ENCODE measurements around the gene FXYD2. TPM values are rescaled to one million over a fixed set of nuclear protein-coding genes. Genes with fewer than 3 reads are reported as not detected.

FXYD2 gene
- total RNA-seq, 1 experiment from 2014 or later = 1.4 TPM

- Mint-ChIP-seq H3K27ac (no peak overlapping the region), H3K4me3 (no peak overlapping the region), H3K4me1 (peaks cover 67% of the 10 kb centered on the region), H3K9me3 (no peaks in the 10 kb centered on the region), H3K27me3 (ENCODE audit: low read depth) (peaks cover 84% of the 10 kb centered on the region), H3K36me3 (no peaks in the 10 kb centered on the region)
- no peak for TF ChIP-seq FOXP4 (CRISPR knock-in tag; IDR thresholded peaks at IDR 0.05)
- no peak for TF ChIP-seq ZNF121 (CRISPR knock-in tag; IDR thresholded peaks at IDR 0.05)
- peak; percentile 36; the same call in 1 of the 2 replicates for TF ChIP-seq PRDM15 (CRISPR knock-in tag; IDR thresholded peaks at IDR 0.05)
- no peak for DNase-seq (ENCODE audit: low spot score)
- no peak for ATAC-seq
- ChIA-PET CTCF (no interaction called here), POLR2A (interaction anchor here (0.6 kb wide), 1 partner anchor 65 kb away, joined by 3 read pairs; no protein-coding TSS in a partner anchor)
These were observed 47.9 kb upstream of the FXYD2 start for GRCh38 chr11:117872420-117872961.

- Mint-ChIP-seq H3K4me1 (peaks cover 62% of the 10 kb centered on the region), H3K27me3 (ENCODE audit: low read depth) (peaks cover 84% of the 10 kb centered on the region), H3K4me3 (no peak overlapping the region), H3K9me3 (no peaks in the 10 kb centered on the region), H3K36me3 (no peaks in the 10 kb centered on the region), H3K27ac (no peak overlapping the region)
- no peak for TF ChIP-seq FOXP1 (CRISPR knock-in tag; IDR thresholded peaks at IDR 0.05; ENCODE audit: borderline replicate concordance)
- DNase-seq (ENCODE audit: low spot score) (no peak), ATAC-seq (no peak)
- ChIA-PET POLR2A (no interaction called here), CTCF (no interaction called here)
These were observed 47.2 kb upstream of the FXYD2 start for GRCh38 chr11:117871784-117872183.

GRCh38 chr11:117871160-117871559 lies 46.6 kb upstream of the FXYD2 start:
- CTCF ChIA-PET = interaction anchor here (0.8 kb wide), 1 partner anchor 158 kb away, joined by 3 read pairs; no protein-coding TSS in a partner anchor
- TF ChIP-seq ZMAT4 (CRISPR knock-in tag; IDR thresholded peaks at IDR 0.05) (no peak), USF2 (CRISPR knock-in tag; IDR thresholded peaks at IDR 0.05) (no peak), OVOL2 (CRISPR knock-in tag; IDR thresholded peaks at IDR 0.05; ENCODE audit: borderline replicate concordance) (no peak), CDX4 (CRISPR knock-in tag; IDR thresholded peaks at IDR 0.05; ENCODE audit: borderline replicate concordance) (no peak), TP53 (CRISPR knock-in tag; IDR thresholded peaks at IDR 0.05) (no peak), ZBTB43 (CRISPR knock-in tag; IDR thresholded peaks at IDR 0.05) (no peak), GTF2I (CRISPR knock-in tag; conservative IDR thresholded peaks at IDR 0.05) (no peak), STAT6 (CRISPR knock-in tag; conservative IDR thresholded peaks at IDR 0.05; ENCODE audit: low read depth) (no peak), PRRX2 (CRISPR knock-in tag; IDR thresholded peaks at IDR 0.05) (no peak), RORB (CRISPR knock-in tag; IDR thresholded peaks at IDR 0.05) (no peak), IRF2 (CRISPR knock-in tag; IDR thresholded peaks at IDR 0.05; ENCODE audit: borderline replicate concordance, low read depth) (no peak), NR3C1 (CRISPR knock-in tag; conservative IDR thresholded peaks at IDR 0.05; ENCODE audit: low read depth) (no peak), RELA (CRISPR knock-in tag; IDR thresholded peaks at IDR 0.05; ENCODE audit: borderline replicate concordance) (no peak), MXD4 (CRISPR knock-in tag; IDR thresholded peaks at IDR 0.05; ENCODE audit: borderline replicate concordance) (no peak), CBFB (CRISPR knock-in tag; IDR thresholded peaks at IDR 0.05; ENCODE audit: low read depth) (no peak), FOXP1 (CRISPR knock-in tag; IDR thresholded peaks at IDR 0.05; ENCODE audit: borderline replicate concordance) (no peak), NR1H2 (CRISPR knock-in tag; IDR thresholded peaks at IDR 0.05) (no peak)

More at GRCh38 chr11:117871160-117871559, 46.6 kb upstream of the FXYD2 start:
- Mint-ChIP-seq H3K27me3 (ENCODE audit: low read depth) (peaks cover 85% of the 10 kb centered on the region), H3K36me3 (no peaks in the 10 kb centered on the region), H3K4me3 (no peak overlapping the region), H3K27ac (no peak overlapping the region), H3K4me1 (peaks cover 60% of the 10 kb centered on the region), H3K9me3 (no peaks in the 10 kb centered on the region)
- POLR2A ChIA-PET = interaction anchor here (0.8 kb wide), 1 partner anchor 43 kb away, joined by 4 read pairs; no protein-coding TSS in a partner anchor
- DNase-seq (ENCODE audit: low spot score) (no peak), ATAC-seq (no peak)

All from WTC11 (cell line).